GM19023 (cell line): Measurements from ENCODE around the gene LOXL3.
"Not testable (repeated sequence)": the region's sequence is repeated elsewhere in the genome, so short reads cannot be mapped to it uniquely, and the experiment has no call there.

ENCODE experiments used
- ATAC-seq: cut with Tn5 transposase; IDR thresholded peaks from one replicate; pipeline ENCODE4 v1.9.1; 2021; ENCODE audit warnings: mild to moderate bottlenecking, moderate library complexity; ENCODE audit not compliant: unreplicated experiment

The LOXL3 gene

DNA sequence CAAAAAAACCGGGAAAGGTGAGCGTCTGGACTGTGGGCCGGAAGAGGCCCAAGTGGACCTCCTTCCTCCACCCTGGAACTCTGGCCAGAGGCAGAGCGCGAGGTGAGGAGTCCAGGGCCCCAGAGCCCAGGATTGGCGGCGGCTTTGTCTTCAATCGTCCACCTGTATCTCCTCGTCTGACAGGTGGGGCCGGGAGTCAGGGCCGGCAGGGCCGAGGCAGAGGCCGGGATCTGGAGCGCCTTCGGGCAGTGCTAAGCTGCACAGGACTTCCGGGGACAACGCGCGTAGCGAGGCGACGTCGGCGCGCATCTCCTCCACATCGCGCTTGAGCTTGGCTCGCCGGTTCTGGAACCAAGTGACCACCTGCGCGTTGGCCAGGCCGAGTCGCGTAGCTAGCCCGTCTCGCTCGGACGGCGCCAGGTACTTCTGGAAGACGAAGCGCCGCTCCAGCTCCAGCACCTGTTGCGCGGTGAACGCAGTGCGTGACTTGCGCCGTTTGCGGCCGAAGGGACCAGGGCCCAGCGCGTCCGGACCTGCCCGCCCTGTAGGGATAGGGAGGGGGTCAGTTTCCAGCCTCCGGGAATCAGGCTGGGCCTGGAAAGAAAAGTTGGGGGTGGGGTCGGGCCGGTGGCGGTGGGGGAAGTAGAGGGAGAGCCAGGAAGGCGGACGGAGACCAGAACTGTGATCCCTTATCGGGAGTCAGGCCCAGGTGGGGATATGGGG, 55.8 kb downstream of the LOXL3 start:
- ATAC-seq: no peak

DNA sequence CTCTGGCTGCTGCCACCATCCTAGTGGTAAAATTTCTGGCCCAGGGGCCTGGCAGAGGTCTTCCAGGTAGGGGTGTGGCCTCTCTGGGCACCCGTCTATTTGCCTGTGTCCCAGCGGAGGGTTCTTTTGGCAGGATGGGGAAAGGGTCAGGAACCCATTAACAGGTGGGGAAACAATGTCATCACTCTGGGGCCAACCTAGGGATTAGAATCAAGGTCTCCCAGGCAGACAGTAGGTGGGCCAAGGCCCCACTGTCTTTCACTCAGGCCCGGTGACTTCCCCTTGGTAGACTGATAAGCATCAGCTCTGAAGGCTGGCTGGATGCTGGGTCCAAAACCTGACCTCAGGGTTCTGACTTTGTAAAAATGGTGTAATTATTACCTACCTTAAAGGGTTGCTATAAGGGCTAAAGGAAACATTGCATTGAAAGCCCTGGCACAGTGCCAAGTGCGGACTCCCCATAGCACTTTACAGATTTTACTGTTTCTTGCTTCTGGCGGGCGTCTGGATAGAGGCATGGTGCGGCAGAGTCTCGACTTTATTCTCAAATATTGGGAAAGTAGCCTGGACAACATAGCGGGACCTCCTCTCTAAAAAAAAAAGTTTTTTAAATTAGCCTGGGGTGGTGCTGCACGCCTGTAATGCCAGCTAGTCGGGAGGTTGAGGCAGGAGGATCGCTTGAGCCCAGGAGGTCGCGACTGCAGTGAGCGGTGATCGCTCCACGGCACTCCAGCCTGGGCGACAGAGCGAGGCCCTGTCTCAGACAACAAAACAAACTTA, 56.6 kb downstream of the LOXL3 start:
- no peak for ATAC-seq

DNA sequence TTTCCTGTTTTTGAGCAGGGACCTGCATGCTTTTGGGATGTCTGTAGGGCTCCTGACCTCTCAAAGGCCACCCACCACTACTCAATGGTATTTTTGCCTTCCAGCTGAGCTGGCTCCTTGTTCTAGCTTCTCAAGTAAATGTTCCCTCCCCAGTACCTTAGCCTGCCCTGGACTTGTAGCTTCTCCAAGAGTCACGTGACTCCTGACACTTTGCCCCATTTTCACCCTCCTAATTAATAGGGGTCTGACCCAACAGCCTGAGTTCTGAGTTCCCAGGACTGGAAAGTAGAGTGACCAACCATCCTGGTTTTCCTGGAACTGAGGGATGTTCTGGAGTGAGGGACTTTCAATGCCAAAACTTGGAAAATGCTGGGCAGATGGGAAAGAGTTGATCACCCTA, 58.3 kb downstream of the LOXL3 start:
- ATAC-seq: no peak

GRCh38 chr2:74493546-74493945, 60.2 kb downstream of the LOXL3 start:
- no peak for ATAC-seq

DNA sequence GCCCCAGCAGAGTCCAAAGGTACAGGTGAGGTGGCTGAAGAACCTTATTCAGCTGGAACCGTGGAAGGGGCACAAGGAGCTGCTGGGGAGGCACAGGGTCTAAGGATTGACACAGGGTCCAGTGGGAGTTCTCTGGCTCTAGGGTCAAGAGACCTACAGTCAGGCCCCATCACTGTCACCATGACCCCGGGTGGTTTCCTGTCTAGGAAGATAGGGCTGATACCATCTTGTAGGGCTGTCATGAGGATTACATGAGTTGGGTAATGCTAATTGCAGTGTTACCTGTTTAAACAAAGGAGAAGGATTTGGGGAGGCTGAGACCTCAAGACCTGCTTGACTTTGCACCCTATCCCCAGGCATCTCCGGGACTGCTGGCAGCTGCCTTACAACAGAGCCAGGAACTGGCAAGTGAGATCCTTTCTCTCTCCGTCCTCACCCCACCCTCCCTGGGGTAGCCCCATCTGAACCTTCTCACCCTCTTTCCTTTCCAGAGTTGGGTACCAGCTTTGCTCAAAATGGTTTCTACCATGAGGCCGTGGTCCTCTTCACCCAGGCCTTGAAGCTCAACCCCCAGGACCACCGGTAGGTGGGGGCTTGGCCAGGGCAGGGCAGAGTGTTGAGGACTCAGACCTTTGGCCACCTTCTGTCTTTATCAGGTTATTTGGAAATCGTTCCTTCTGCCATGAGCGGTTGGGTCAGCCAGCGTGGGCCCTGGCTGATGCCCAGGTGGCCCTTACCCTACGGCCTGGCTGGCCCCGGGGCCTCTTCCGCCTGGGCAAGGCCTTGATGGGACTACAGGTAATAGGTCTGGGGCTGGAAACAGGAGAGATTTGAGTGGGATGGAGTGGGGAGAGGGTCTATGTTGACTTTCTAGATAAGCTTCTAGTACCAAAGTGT, 61.8 kb downstream of the LOXL3 start:
- no peak for ATAC-seq

DNA sequence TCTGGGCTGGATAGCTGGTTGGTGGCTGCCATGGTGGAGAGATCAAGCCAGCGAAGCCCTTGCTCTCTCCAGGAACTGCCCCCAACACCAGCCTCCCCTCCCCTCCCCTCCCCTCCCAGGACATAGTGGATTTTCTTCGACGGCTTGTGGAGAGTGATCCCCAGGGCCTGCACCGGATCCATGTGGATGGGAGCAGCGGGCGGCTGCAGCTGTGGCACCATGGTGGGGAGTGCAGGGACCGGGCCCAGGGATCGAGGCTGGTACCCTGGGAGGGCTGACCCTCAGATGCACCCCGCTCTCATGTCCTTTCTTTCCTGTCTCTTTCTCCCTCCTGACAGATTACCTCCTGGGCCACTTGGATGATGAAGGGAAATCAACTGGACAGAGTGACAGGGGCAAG, 63.8 kb downstream of the LOXL3 start:
- no peak for ATAC-seq

GRCh38 chr2:74488643-74489481, 64.9 kb downstream of the LOXL3 start:
- no peak for ATAC-seq

DNA sequence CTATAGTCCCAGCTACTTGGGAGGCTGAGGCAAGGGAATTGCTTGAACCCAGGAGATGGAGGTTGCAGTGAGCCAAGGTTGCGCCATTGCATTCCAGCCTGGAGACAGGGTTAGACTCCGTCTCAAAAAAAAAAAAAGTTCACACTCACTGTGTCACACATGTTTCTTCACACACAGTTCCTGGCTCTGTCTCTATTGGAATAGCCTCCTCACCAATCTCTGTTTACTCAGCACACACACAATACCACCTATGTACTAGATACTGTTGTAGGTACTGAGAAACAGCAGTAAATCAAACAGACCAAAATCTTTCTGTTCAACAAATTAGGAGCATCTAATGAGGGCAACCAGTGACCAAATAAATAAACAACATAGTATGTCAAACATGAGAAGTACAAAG, 67.6 kb downstream of the LOXL3 start:
- ATAC-seq: no peak

DNA sequence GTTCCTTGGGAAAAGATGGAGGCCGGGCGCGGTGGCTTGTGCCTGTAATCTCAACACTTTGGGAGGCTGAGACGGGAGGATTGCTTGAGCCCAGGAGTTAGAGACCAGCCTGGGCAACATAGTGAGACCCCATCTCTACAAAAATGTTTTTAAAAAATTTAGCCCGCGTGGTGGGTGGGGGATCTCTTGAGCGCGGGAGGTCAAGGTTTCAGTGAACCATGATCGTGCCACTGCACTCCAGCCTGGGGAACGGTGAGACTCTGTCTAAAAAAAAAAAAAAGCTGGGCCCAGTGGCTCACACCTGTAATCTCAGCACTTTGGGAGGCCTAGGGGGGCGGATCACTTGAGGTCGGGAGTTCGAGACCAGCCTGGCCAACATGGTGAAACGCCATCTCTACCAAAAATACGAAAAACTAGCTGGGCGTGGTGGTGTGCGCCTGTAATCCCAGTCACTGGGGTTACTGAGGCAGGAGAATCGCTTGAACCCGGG, 70.0 kb downstream of the LOXL3 start:
- not testable (repeated sequence) for ATAC-seq

DNA sequence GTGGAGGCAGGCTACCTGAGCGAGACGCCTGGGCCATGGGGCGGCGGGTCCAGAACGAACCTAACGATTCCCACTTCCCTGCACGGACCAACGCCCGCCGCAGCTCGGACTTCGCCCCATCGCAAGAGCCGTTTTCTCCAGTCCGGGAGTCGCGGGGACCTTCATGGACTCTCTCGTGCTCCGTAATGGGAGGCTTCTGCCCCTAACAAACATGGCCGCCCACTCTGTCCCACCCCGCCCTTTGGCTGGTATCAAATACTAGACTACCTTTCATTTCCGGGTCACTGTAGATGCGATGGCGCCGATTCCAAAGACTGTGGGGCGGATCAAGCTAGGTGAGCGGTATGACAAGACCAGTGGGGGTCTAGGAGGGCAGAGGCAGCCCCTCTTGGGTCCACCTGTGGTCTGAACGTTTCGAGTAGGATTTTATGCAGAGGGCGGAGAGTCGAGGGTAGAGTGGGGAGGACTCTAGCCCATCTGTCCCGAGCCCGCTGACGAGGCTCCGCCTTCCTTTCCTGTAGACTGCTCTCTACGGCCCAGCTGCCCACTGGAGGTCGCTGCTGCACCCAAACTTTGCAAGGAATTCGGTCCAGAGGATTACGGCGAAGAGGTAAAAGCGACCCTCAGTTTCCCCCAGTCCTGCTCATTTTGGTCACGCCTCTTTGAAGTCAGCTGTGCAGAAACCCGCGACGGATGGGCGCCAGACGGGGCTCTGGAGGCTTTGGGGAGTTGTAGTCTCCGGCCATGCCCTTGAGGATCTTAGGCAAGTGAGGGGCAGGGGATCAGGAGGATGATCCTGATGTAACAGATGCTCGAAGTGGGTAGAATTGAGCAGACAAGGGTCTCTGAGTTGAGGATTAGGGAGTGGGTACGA, 70.7 kb downstream of the LOXL3 start, which contains the start of the genes CCDC142 and TTC31:
Gene CCDC142, minus strand, starts transcription at position 198 of the 874 bp plus-strand sequence. Its CDS starts 161 bp downstream, at position 37.
Gene TTC31, plus strand, starts transcription at position 281 of the 874 bp plus-strand sequence. Its CDS starts 15 bp downstream, at position 296.
- peak; percentile 92 for ATAC-seq
